ENCODE measurements around the gene PALMD.

GRCh38 chr1:99635664-99636063 lies 10.2 kb upstream of the PALMD start:
- no peak for TF ChIP-seq POLR2A (IDR thresholded peaks at IDR 0.05; ENCODE audit: low read depth, low read length)
- no peak for TF ChIP-seq POLR2AphosphoS5 (IDR thresholded peaks at IDR 0.05; ENCODE audit: low read depth, low read length)

Data from GM12892 (cell line).